GM12891 (cell line): ENCODE measurements around the gene ABAT.

Source experiments
- DNase-seq: peaks from one replicate; pipeline ENCODE4 v3.0.0; 2011; ENCODE audit warnings: low spot score; ENCODE audit not compliant: insufficient read length
- FAIRE-seq: peaks from 2 replicates; lab custom pipeline; 2011; peaks lifted over from hg19 to GRCh38; lab: Jason Lieb, UNC
- PAX5 ChIP-seq: IDR thresholded peaks from 2 replicates; pipeline ENCODE4 v1.6.1; 2011; ENCODE audit warnings: low read length, moderate library complexity, mild to moderate bottlenecking; ENCODE audit not compliant: insufficient read depth, severe bottlenecking
- POLR2A ChIP-seq: IDR thresholded peaks from 2 replicates; pipeline ENCODE4 v1.6.1; 2011; ENCODE audit warnings: low read depth, low read length, control low read depth
- POLR2AphosphoS5 ChIP-seq: IDR thresholded peaks from 2 replicates; pipeline ENCODE4 v1.6.1; 2011; ENCODE audit warnings: low read depth, low read length, control low read depth
- POU2F2 ChIP-seq: IDR thresholded peaks from 2 replicates; pipeline ENCODE4 v1.6.1; 2011; ENCODE audit warnings: low read depth, mild to moderate bottlenecking, control low read depth, low read length, moderate library complexity
- SPI1 ChIP-seq: IDR thresholded peaks from 2 replicates; pipeline ENCODE4 v1.6.1; 2011; ENCODE audit warnings: low read depth, low read length, control low read depth
- TAF1 ChIP-seq: IDR thresholded peaks from 2 replicates; pipeline ENCODE4 v1.6.1; 2011; ENCODE audit warnings: low read depth, low read length, control low read depth

ABAT gene

DNA sequence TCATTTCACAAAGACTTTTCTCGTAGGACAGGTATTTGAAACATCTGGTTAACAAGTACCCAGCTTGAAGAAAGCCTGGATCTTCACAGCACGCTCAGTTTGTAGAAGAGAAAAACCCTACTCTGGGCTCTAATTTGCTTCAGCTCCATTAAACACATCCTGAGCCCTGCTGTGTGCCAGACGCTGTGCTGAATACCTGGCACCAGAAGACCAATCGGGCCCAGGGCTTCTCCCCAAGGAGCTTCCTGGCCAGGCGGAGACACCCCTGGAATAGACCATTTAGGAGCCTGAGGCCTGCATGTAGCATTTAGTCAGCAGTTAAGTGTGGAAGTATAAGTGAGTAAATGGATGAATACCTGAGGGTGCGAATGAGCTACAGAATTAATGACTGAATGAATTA, 8.9 kb upstream of the ABAT start:
- FAIRE-seq (no peak), DNase-seq (no peak)
- TF ChIP-seq SPI1 (no peak), POU2F2 (no peak), PAX5 (no peak), POLR2AphosphoS5 (no peak), POLR2A (no peak), TAF1 (no peak)

DNA sequence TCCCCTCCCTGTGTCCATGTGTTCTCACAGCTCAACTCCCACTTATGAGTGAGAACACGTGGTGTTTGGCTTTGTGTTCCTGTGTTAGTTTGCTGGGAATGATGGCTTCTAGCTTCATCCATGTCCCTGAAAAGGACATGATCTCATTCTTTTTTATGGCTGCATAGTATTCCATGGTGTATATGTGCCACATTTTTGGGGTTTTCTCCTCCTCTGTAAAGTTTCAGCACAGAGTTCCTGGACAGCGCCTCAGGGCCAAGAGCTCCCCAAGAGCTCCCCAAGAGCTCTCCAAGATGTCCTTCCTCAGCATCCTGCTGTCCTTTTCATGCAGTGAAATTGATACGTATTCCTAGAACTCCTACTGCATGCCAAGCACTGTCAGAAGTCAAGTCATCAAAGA, 6.9 kb upstream of the ABAT start:
- DNase-seq (no peak), FAIRE-seq (no peak)
- no peak for TF ChIP-seq POLR2AphosphoS5
- TF ChIP-seq POU2F2, result no peak
- TF ChIP-seq POLR2A, result no peak
- no peak for TF ChIP-seq TAF1
- TF ChIP-seq SPI1, result no peak
- TF ChIP-seq PAX5, result no peak

DNA sequence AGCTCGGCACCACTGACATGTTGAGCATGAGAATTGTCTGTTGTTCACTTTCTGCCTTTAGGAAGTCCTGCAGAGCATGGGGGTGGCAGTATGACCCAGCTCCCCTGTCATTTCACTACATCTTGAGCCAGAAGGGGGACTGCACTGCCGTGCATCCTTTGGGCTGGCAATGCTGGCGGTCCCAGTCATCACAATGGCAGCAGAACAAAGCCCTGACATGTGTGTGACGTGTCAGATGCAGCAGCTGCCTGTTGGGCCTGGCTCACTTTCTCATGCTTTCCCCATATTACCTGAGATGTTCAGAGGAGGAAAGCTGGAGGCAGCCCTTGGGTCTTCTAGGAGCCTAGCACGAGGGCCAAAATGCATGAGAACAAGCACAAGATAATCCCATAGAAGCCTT, 6.3 kb upstream of the ABAT start:
- DNase-seq (no peak), FAIRE-seq (no peak)
- TF ChIP-seq PAX5 (no peak), POU2F2 (no peak), POLR2AphosphoS5 (no peak), POLR2A (no peak)

DNA sequence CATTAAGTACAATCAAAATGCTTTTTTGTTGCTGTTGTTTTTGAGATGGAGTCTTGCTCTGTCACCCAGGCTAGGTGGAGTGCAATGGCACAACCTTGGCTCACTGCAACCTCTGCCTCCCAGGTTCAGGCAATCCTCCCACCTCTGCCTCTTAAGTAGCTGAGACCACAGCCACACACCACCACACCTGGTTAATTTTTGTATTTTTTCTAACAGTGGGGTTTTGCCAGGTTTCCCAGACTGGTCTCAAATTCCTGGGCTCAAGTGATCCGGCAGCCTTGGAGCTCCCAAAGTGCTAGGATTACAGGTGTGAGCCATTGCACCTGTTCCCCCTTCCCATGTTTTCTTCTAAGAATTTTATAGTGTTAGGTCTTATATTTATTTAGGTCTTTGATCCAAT, 4.9 kb upstream of the ABAT start:
- FAIRE-seq, result no peak
- TF ChIP-seq SPI1 (no peak), POLR2A (no peak), TAF1 (no peak), PAX5 (no peak), POLR2AphosphoS5 (no peak), POU2F2 (no peak)

DNA sequence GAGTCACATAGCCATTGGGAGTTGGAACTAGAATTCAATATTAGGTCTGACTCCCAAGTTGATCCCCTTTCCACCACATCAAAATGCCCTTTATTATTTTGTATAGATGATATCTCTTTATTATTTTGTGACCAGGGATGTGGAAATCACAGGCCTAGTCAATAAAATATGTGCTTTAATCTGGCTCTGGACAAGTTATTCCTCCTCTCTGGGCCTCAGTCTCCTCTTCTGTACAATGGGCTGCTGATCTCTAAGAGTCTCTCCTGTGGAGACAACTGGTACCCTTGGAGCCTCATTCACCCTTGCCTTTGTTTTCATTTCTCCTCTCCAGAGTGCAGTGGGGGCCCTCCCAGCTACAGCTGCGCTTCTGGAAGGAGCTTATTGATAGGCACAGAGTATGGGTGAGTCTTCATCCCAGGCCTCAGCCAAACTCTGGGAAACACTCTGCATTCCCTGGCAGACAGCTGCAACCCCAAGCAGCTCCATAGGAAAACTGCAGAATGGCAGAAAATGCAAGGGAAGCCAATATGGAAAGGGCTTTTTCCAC, 4.3 kb upstream of the ABAT start:
- no peak for TF ChIP-seq PAX5
- no peak for TF ChIP-seq POLR2A
- no peak for TF ChIP-seq TAF1
- TF ChIP-seq POLR2AphosphoS5, result no peak
- TF ChIP-seq POU2F2, result no peak
- no peak for TF ChIP-seq SPI1
- FAIRE-seq (no peak), DNase-seq (no peak)

More for the DNA sequence above, 4.9 kb upstream of the ABAT start:
- no peak for DNase-seq

DNA sequence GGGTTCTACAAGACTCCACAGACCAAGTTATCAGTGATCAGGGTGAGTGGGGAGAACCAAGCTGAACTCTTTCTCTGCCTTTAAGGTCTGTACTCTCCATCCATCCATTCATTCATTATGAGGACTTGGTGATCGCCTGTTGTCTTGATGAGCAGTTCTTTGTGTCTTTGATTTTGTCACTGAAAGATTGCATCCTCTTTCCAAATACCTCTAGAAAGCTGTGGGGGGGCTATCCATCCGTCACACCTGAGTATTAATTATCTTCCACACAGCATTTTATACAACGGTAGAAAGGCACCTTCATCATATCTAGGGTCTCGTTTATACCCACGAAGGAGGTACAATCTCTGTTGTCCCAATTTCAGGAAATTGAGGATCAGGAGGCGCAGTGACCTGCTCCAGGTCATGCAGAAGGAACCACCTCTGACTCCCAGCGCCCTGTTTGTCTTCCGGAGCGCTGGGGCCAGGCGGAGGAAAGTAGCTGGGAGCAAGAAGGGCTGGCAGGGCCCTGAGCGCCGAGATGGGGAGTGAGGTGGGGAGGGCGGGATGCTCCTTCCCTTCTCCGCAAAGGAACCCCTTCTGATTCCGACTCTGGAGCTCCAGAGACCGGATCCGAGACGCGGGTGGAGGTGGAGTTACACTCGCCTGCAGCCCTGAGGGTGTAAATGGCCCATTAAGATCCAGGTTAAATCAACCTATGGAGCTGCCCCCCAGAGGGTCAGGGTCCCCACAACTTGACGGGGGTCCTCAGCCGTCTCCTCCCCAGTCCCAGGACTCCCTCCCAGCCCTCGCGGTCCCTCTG, 605 bp upstream of the ABAT start:
- TF ChIP-seq SPI1, result no peak
- no peak for TF ChIP-seq TAF1
- no peak for TF ChIP-seq POLR2A
- TF ChIP-seq POLR2AphosphoS5, result no peak
- no peak for TF ChIP-seq POU2F2
- TF ChIP-seq PAX5, result no peak
- FAIRE-seq (no peak), DNase-seq (no peak)

DNA sequence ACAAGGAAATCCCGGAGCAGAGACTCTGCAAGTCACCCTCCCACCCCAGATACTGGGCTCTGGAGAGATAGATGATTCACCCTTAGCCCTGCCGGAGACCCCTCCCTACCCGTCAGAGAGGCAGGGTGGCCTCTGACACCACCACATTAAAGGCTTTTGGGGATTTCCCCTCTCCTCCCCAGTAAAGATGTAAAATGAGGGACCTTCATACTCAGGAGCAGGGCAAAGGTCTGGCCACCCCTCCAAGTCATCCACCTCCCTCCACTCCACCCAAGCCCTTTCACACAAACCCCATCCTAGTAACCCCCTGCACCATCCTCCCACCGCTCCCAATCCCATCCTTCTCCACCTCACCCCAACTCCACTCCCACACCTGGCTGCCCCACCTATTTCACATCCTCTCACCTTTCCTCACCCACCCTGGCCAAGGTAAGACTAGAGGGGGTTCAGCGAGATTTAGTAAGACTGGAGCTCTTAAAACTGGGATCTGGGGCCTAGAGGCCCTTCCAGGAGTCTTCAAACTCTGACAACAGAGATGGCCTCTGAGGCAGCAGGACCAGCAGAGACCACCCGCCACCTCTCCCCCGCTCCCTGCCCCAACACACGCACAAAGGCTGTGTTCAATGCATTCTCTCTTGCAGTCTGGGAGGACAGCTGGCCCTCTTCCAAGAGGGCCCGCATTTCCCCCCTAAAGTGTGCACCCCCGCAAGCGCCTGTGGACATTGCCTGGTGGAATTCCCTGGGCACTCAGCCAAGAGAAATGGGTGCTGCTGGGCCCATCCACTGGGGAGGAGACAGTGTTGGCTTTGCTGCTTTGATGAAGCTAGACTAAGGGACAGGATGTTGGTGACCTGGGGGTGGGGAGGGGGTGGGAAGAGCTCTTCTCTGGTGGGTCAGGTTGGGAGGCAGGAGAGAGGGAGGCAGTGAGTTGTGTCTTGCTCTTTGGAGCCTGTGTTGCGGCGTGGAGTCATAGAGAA, 1.1 kb downstream of the ABAT start:
- TF ChIP-seq TAF1 (no peak), PAX5 (no peak), POU2F2 (no peak), POLR2A (no peak), SPI1 (no peak)
- FAIRE-seq, result no peak

DNA sequence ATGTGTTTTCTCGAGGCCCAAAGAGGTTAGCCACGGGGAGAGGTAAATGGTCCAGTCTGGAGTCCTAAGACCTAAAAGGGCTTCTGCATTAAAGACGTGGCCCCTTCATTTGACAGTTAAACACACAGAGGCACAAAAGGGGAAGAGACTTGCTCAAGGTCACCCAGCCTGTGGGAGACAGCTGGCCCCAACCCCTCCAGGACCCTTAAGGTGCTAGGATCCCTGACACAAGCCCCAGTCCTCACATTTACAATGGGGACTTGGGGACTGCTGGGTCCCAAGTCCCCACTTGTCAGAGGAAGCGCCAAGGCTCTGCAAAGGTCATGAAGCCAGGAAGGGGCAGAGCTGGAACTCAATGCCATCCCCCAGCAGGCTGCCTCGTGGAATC, 1.7 kb downstream of the ABAT start:
- DNase-seq, result no peak
- no peak for FAIRE-seq
- TF ChIP-seq TAF1, result no peak
- TF ChIP-seq POLR2AphosphoS5, result no peak
- TF ChIP-seq PAX5, result no peak
- TF ChIP-seq POU2F2, result no peak
- TF ChIP-seq SPI1, result no peak
- TF ChIP-seq POLR2A, result no peak

More for the DNA sequence above, 1.1 kb downstream of the ABAT start:
- no peak for DNase-seq

DNA sequence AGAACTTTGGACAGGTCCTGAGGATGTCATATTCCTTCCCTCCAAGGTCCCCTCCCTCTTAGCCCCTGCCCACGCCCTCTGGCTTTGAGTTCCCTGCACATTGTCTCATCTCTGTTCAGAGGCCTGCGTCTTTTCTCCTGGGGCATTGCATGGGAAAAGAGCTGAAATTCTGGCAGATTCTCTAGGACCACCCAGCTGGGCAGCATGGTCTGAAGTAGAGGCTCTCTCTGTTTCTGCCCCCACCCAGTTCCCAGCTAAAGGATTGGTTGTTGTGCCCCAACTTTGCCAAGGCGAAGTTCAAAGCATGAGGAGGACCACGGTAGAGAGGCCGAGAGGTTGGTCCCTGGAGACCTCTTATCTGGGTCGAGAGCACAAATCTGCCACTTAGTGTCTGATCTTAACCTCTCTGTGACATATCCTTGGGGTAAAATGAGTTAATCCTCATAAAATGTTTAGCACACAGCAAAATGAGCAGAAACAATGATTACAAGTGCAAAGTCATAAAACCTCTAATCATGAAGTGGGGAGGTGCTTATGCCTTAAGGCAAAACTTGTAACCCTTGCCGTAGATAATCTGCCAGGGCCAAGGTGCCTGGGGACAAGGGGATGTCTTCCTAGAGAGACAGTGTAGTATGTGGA, 2.4 kb downstream of the ABAT start:
- FAIRE-seq (no peak), DNase-seq (no peak)
- TF ChIP-seq TAF1, result no peak
- TF ChIP-seq POLR2A, result no peak
- no peak for TF ChIP-seq POU2F2
- no peak for TF ChIP-seq PAX5
- no peak for TF ChIP-seq POLR2AphosphoS5
- TF ChIP-seq SPI1, result no peak
